ENCODE data around the gene RIPPLY1.

The RIPPLY1 gene, protein sequence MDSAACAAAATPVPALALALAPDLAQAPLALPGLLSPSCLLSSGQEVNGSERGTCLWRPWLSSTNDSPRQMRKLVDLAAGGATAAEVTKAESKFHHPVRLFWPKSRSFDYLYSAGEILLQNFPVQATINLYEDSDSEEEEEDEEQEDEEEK

DNA sequence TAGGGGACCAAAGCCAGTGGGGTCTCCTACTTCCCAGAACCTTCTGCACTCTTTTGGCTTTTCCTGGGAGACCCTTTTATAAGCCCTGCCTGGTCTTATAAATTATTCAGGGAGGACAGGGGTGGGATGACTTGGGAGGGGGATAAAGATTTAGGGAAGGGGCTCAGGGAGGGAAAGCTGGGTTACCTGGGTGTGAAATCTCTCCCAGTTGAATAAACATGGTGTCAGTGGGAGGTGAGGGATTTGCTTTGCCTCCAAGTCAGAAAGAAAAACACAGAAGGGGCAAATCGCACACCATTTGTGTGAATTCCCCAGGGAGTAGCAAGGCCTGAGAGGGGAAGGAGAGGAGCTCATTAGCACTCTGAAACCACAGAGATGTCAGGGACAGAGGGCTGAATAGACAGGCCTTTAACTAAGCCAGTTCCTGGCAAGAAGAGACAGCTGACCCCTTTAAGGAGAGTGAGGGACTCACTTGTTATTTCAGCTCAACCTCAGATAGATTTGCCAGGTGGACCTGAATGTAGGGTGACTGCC, at the start of gene RIPPLY1:
RIPPLY1 (minus strand) TSS at position 51 of the 534 bp plus-strand sequence. CDS start 54 bp downstream, outside the sequence.
- TF ChIP-seq, protein P1, sequence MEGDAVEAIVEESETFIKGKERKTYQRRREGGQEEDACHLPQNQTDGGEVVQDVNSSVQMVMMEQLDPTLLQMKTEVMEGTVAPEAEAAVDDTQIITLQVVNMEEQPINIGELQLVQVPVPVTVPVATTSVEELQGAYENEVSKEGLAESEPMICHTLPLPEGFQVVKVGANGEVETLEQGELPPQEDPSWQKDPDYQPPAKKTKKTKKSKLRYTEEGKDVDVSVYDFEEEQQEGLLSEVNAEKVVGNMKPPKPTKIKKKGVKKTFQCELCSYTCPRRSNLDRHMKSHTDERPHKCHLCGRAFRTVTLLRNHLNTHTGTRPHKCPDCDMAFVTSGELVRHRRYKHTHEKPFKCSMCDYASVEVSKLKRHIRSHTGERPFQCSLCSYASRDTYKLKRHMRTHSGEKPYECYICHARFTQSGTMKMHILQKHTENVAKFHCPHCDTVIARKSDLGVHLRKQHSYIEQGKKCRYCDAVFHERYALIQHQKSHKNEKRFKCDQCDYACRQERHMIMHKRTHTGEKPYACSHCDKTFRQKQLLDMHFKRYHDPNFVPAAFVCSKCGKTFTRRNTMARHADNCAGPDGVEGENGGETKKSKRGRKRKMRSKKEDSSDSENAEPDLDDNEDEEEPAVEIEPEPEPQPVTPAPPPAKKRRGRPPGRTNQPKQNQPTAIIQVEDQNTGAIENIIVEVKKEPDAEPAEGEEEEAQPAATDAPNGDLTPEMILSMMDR (IDR thresholded peaks at IDR 0.05) = no peak
- TF ChIP-seq ZFX (IDR thresholded peaks at IDR 0.05; ENCODE audit: borderline replicate concordance) = no peak
- no peak within 1 kb of the TSS for H3K27ac ChIP-seq

DNA sequence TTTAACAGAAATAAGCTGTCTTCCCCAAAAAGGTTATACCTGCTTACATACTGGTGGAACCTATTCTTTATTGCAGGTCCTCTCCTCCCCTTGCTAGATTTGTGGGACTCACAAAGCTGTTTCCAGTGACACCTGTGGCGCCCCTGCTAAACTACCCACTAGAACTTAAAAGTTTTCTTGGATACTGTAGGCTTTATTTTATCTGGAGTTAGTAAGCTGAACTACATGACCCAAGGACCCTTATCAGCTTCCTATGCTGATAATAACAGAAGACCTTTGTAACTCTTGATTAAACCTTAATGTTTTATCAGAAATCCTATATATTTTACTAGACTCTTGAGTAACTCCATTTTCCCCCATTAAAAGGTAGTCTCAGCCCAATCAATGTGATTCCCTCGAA, 49.4 kb upstream of the RIPPLY1 start:
- H3K27ac ChIP-seq = no peak overlapping the region
- TF ChIP-seq ZFX (IDR thresholded peaks at IDR 0.05; ENCODE audit: borderline replicate concordance) = no peak
- TF ChIP-seq, protein P1 (IDR thresholded peaks at IDR 0.05) = no peak

DNA sequence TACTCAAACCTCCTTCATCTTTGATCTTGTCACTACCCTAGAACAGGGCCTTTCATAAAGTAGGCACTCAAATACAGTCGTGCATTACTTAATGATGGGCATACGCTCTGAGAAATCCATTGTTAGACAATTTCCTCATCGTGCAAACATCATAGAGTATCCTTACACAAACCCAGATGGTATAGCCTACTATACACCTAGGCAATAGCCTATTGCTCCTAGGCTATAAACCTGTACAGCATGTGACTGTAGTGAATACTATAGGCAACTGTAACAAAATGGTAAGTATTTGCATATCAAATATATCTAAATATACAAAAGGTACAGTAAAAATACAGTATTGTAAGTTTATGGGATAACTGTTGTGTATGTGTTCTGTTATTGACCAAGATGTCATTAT, 48.9 kb upstream of the RIPPLY1 start:
- TF ChIP-seq, protein P1 (IDR thresholded peaks at IDR 0.05) = no peak
- TF ChIP-seq ZFX (IDR thresholded peaks at IDR 0.05; ENCODE audit: borderline replicate concordance) = no peak
- H3K27ac ChIP-seq = no peak overlapping the region

DNA sequence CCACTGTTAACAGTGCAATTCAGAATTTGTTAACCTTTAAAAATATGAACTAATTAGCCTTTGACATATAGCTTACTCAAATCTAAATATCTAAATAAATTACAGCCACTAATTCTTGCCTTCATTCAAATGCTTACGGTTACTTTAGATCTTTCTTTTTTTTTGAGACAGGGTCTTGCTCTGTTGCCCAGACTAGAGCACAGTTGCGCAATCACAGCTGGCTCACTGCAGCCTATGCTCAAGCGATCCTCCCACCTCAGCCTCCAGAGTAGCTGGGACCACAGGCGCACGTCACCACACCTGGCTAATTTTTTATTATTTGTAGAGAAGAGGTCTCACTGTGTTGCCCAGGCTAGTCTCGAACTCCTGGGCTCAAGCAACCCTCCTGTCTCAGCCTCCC, 48.1 kb upstream of the RIPPLY1 start:
- H3K27ac ChIP-seq = no peak overlapping the region
- TF ChIP-seq, protein P1 (IDR thresholded peaks at IDR 0.05) = no peak
- TF ChIP-seq ZFX (IDR thresholded peaks at IDR 0.05; ENCODE audit: borderline replicate concordance) = no peak

DNA sequence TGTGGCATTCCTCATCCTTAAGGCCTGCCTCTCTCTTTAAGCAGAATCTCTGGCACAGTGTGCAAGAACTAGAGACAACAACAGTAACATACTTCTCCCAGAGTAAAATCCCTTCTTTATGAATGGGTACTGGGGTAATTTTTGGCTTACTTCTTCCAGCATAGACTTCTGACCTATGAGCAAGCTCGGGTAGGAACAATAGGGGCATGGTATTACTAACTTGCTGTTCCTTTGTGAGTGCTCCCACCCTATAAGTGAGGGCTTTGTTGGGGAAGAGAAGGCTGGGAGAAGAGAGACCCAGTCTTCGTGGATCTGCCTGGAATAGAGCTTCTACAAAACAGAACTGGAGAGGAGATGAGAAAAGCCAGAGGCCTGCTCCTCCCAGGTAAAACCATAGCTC, 47.2 kb upstream of the RIPPLY1 start:
- TF ChIP-seq, protein P1 (IDR thresholded peaks at IDR 0.05) = no peak
- TF ChIP-seq ZFX (IDR thresholded peaks at IDR 0.05; ENCODE audit: borderline replicate concordance) = no peak
- no peak overlapping the region for H3K27ac ChIP-seq

DNA sequence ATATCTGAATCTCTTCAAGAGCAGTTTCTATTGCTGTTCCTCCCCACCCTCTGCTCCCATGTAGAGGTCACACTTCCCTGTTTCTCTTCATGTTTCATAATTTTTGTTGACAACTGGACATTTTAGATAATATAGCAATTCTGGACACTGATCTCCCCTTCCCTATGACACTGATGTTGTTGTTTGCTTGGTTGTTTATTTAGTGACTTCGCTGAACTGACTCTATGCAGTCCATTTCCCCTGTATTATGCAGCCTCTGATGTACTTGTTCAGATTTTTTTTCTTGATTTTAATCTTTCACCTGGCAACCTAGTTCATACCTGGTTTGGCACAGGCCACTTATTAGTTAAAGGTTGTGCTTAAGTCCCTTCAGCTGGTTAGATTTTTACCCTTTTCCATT, 46.2 kb upstream of the RIPPLY1 start:
- TF ChIP-seq ZFX (IDR thresholded peaks at IDR 0.05; ENCODE audit: borderline replicate concordance) = no peak
- no peak overlapping the region for H3K27ac ChIP-seq

DNA sequence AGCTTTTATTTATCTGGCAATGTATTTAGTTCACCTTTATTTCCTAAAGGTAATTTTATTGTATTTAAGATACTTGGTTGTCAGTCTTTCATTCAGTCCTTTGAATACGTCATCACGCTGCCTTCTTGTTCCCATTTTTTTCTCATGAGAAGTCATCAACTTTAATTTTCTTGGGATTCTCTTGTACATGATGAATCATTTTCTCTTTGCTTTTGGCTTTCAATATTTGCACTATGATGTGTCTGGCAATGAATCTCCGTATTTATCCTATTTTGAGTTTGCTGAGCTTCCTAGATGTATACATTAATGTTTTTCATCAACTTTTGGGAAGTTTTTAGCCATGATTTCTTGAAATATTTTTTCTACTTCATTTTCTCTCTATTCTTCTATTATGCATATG, 45.5 kb upstream of the RIPPLY1 start:
- H3K27ac ChIP-seq = no peak overlapping the region

More for the DNA sequence above, 45.5 kb upstream of the RIPPLY1 start:
- TF ChIP-seq, protein P1 (IDR thresholded peaks at IDR 0.05) = no peak
- TF ChIP-seq ZFX (IDR thresholded peaks at IDR 0.05; ENCODE audit: borderline replicate concordance) = no peak

Measured in 22Rv1 (cell line).